HepG2 (cell line): ENCODE measurements around the gene ZFPM1. TPM values are rescaled to one million over a fixed set of nuclear protein-coding genes. Genes with fewer than 3 reads are reported as not detected.
A peak's percentile ranks its signal among the peaks of the same experiment; 100 is the strongest.

Experiments used
- PRMT3 ChIP-seq: sonication (generic); formaldehyde crosslinking; IDR thresholded peaks from 2 replicates; pipeline ENCODE4 v1.8.1; 2022; ENCODE audit warnings: low read depth, mild to moderate bottlenecking, moderate library complexity, missing genetic modification reagents, borderline replicate concordance
- SOX5 ChIP-seq: IDR thresholded peaks from 2 replicates; pipeline ENCODE4 v1.6.1; 2016; ENCODE audit warnings: borderline replicate concordance
- SP140L ChIP-seq: sonication (generic); formaldehyde crosslinking; IDR thresholded peaks from 2 replicates; pipeline ENCODE4 v1.4.0; 2020; ENCODE audit warnings: missing genetic modification reagents, borderline replicate concordance
- ZBTB7B ChIP-seq: sonication (generic); formaldehyde crosslinking; IDR thresholded peaks from 2 replicates; pipeline ENCODE4 v1.4.0; 2020; ENCODE audit warnings: missing genetic modification reagents
- ZNF234 ChIP-seq: sonication (generic); formaldehyde crosslinking; conservative IDR thresholded peaks from 2 replicates; pipeline ENCODE4 v1.5.1; 2020; ENCODE audit warnings: mild to moderate bottlenecking, missing genetic modification reagents
- ZNF331 ChIP-seq: sonication (generic); formaldehyde crosslinking; IDR thresholded peaks from 2 replicates; pipeline ENCODE4 v1.4.0; 2020; ENCODE audit warnings: missing genetic modification reagents
- ZNF546 ChIP-seq: sonication (generic); formaldehyde crosslinking; conservative IDR thresholded peaks from 2 replicates; pipeline ENCODE4 v1.8.1; 2023; ENCODE audit warnings: mild to moderate bottlenecking, missing genetic modification reagents
- ZNF670 ChIP-seq: sonication (generic); formaldehyde crosslinking; IDR thresholded peaks from 2 replicates; pipeline ENCODE4 v1.8.0; 2022; ENCODE audit warnings: mild to moderate bottlenecking, missing genetic modification reagents, borderline replicate concordance
- polyA plus RNA-seq, 8 experiments: library from polyadenylated mRNA; depleted of rRNA in 3 of 8; stranded (reverse) in 7 of 8; unstranded in 1 of 8; fragments of >200 nt; fragmentation: Illumina TruSeq in 4 of 8; extraction: Trizol in 4 of 8; gene quantifications; 2 replicates each; pipeline versions ENCODE4 v1.2.1 to v1.2.3, GENCODE V29; 2011 to 2016; ENCODE audit warnings: low read depth in 4 of 8, missing spikeins in 1 of 8, mixed read lengths in 1 of 8; ENCODE audit not compliant: insufficient read depth in 1 of 8
- total RNA-seq, 5 experiments: library from RNA; depleted of rRNA; stranded (reverse); fragments of >200 nt; fragmentation: Illumina TruSeq; extraction: Trizol; gene quantifications; 2 replicates each; pipeline ENCODE4 v1.2.3, GENCODE V29; 2016; ENCODE audit warnings: low read depth in 1 of 5
- TF ChIP-seq, protein P1 (sequence below): sonication (generic); formaldehyde crosslinking; IDR thresholded peaks from 2 replicates; pipeline ENCODE4 v1.4.0; 2020; ENCODE audit warnings: low read depth, mild to moderate bottlenecking, missing genetic modification reagents
- TF ChIP-seq, protein P2 (sequence below): sonication (generic); formaldehyde crosslinking; IDR thresholded peaks from 2 replicates; pipeline ENCODE4 v1.9.0; 2021; ENCODE audit warnings: missing genetic modification reagents, mild to moderate bottlenecking, borderline replicate concordance
- TF ChIP-seq, protein P3 (sequence below), 2 experiments: sonication (generic) in 1 of 2; formaldehyde crosslinking in 1 of 2; IDR thresholded peaks; 2 replicates each; pipeline versions ENCODE4 v1.6.1 to v1.9.0; 2014 to 2022; ENCODE audit warnings: antibody characterized with exemption in 1 of 2, borderline replicate concordance in 1 of 2, inconsistent platforms in 1 of 2, low read depth in 1 of 2, missing genetic modification reagents in 1 of 2
- TF ChIP-seq, protein P4 (sequence below): sonication (generic); formaldehyde crosslinking; IDR thresholded peaks from 2 replicates; pipeline ENCODE4 v1.8.1; 2023; ENCODE audit warnings: mild to moderate bottlenecking, missing genetic modification reagents, borderline replicate concordance
- TF ChIP-seq, protein P5 (sequence below): sonication (generic); IDR thresholded peaks from 2 replicates; pipeline ENCODE4 v1.6.1; 2016; ENCODE audit warnings: low read depth, borderline replicate concordance
- TF ChIP-seq, protein P6 (sequence below): sonication (generic); formaldehyde crosslinking; IDR thresholded peaks from 2 replicates; pipeline ENCODE4 v1.4.0; 2020; ENCODE audit warnings: missing genetic modification reagents

The ZFPM1 gene
- total and polyA plus RNA-seq, 2 of the 13 experiments (the other 11 are each of a cell fraction or from before 2014, with no cell fraction given) = 1.3 to 3.8 TPM

DNA sequence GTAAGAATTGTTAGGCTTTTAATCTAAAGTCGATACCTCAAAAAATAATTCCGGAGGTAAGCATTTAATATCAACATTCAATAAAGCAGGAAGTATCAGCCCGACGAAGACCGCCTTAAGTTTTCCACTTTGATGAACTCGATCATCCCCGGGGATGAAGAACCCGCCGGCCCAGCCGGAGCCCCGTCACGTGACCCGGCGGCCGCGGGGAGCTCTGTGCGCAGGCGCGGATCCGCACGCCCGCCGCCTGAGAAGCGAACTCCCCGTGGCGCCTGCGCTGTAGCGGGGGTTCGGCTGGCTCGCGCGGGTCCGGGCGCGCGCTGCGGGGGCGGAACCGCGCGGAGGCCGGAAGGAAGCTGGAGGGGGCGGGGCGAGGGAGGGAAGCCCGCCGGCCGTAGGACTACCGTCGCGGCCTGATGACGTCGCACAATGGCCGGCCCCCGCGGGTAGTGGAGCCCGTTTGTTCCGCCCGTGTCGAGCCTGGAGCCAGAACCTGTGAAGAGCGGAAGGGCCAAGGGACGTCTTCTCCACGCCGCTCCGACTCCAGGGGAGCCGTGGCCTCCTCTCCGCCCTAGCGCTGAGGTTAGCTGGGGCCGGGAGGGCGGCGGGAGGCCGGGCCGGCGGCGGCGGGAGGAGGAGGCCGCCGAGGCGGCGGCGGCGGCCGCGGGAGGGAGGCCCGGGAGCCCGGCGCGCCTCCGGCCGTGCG lies 117.1 kb downstream of the ZFPM1 start, which contains the start of gene ZC3H18 (continued):
- TF ChIP-seq ZNF670 (CRISPR knock-in tag) (no peak; the same call in 1 of the 2 replicates), ZNF331 (peak; percentile 29; the same call in 1 of the 2 replicates), PRMT3 (CRISPR knock-in tag) (no peak), SP140L (no peak), ZNF546 (CRISPR knock-in tag) (no peak), ZBTB7B (CRISPR knock-in tag) (no peak), SOX5 (CRISPR knock-in tag) (peak; percentile 46; the same call in 1 of the 2 replicates), ZNF234 (peak; percentile 80; the same call in 1 of the 2 replicates)
- TF ChIP-seq, protein P1, sequence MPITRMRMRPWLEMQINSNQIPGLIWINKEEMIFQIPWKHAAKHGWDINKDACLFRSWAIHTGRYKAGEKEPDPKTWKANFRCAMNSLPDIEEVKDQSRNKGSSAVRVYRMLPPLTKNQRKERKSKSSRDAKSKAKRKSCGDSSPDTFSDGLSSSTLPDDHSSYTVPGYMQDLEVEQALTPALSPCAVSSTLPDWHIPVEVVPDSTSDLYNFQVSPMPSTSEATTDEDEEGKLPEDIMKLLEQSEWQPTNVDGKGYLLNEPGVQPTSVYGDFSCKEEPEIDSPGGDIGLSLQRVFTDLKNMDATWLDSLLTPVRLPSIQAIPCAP (CRISPR knock-in tag) = no peak
- TF ChIP-seq, protein P2, sequence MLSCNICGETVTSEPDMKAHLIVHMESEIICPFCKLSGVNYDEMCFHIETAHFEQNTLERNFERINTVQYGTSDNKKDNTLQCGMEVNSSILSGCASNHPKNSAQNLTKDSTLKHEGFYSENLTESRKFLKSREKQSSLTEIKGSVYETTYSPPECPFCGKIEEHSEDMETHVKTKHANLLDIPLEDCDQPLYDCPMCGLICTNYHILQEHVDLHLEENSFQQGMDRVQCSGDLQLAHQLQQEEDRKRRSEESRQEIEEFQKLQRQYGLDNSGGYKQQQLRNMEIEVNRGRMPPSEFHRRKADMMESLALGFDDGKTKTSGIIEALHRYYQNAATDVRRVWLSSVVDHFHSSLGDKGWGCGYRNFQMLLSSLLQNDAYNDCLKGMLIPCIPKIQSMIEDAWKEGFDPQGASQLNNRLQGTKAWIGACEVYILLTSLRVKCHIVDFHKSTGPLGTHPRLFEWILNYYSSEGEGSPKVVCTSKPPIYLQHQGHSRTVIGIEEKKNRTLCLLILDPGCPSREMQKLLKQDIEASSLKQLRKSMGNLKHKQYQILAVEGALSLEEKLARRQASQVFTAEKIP (CRISPR knock-in tag) = no peak
- TF ChIP-seq, protein P3, sequence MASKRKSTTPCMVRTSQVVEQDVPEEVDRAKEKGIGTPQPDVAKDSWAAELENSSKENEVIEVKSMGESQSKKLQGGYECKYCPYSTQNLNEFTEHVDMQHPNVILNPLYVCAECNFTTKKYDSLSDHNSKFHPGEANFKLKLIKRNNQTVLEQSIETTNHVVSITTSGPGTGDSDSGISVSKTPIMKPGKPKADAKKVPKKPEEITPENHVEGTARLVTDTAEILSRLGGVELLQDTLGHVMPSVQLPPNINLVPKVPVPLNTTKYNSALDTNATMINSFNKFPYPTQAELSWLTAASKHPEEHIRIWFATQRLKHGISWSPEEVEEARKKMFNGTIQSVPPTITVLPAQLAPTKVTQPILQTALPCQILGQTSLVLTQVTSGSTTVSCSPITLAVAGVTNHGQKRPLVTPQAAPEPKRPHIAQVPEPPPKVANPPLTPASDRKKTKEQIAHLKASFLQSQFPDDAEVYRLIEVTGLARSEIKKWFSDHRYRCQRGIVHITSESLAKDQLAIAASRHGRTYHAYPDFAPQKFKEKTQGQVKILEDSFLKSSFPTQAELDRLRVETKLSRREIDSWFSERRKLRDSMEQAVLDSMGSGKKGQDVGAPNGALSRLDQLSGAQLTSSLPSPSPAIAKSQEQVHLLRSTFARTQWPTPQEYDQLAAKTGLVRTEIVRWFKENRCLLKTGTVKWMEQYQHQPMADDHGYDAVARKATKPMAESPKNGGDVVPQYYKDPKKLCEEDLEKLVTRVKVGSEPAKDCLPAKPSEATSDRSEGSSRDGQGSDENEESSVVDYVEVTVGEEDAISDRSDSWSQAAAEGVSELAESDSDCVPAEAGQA (IDR thresholded peaks at IDR 0.05; ENCODE audit: low read depth) = peak; percentile 87
- TF ChIP-seq, protein P3 (CRISPR knock-in tag; IDR thresholded peaks at IDR 0.05; ENCODE audit: borderline replicate concordance) = peak; percentile 54; the same call in 1 of the 2 replicates
- TF ChIP-seq, protein P4, sequence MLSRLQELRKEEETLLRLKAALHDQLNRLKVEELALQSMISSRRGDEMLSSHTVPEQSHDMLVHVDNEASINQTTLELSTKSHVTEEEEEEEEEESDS (CRISPR knock-in tag) = no peak
- TF ChIP-seq, protein P5, sequence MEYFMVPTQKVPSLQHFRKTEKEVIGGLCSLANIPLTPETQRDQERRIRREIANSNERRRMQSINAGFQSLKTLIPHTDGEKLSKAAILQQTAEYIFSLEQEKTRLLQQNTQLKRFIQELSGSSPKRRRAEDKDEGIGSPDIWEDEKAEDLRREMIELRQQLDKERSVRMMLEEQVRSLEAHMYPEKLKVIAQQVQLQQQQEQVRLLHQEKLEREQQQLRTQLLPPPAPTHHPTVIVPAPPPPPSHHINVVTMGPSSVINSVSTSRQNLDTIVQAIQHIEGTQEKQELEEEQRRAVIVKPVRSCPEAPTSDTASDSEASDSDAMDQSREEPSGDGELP = peak; percentile 16; the same call in 1 of the 2 replicates
- TF ChIP-seq, protein P6, sequence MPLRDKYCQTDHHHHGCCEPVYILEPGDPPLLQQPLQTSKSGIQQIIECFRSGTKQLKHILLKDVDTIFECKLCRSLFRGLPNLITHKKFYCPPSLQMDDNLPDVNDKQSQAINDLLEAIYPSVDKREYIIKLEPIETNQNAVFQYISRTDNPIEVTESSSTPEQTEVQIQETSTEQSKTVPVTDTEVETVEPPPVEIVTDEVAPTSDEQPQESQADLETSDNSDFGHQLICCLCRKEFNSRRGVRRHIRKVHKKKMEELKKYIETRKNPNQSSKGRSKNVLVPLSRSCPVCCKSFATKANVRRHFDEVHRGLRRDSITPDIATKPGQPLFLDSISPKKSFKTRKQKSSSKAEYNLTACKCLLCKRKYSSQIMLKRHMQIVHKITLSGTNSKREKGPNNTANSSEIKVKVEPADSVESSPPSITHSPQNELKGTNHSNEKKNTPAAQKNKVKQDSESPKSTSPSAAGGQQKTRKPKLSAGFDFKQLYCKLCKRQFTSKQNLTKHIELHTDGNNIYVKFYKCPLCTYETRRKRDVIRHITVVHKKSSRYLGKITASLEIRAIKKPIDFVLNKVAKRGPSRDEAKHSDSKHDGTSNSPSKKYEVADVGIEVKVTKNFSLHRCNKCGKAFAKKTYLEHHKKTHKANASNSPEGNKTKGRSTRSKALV (CRISPR knock-in tag) = 0 out of 2 replicates have a peak, but pooled peaks have one; percentile 73
